PC-9 (cell line): ENCODE results near the gene RBM14. TPM values are rescaled to one million over a fixed set of nuclear protein-coding genes. Genes with fewer than 3 reads are reported as not detected.

Experiments used
- BruUV-seq: library from RNA; stranded (reverse); fragments of 400-500 nt; replicated peaks from 2 replicates; lab custom pipeline; 2021; lab: Mats Ljungman, UMichigan
- CTCF ChIA-PET: fragments of 300-600 bp; sonication (Branson Sonifier 250); formaldehyde crosslinking; loops from one replicate; lab custom pipeline; 2022; ENCODE audit warnings: antibody characterized with exemption; lab: Charles Lee
- POLR2A ChIA-PET: fragments of 300-600 bp; sonication (Branson Sonifier 250); formaldehyde crosslinking; loops from one replicate; lab custom pipeline; 2022; ENCODE audit warnings: antibody characterized with exemption; ENCODE audit not compliant: unreplicated experiment; lab: Charles Lee
- DNase-seq, 2 experiments: peaks; one replicate each; pipeline versions ENCODE4 v3.0.0 to v3.0.0-alpha.2; 2015 to 2022; ENCODE audit warnings: mixed read lengths in 1 of 2
- H2AFZ ChIP-seq: fragments of 200-600 bp; sonication (generic); 2 replicates; pipeline ENCODE4 v1.8.1; 2017; ENCODE audit warnings: antibody characterized with exemption
- H3F3A ChIP-seq: fragments of 200-600 bp; sonication (generic); 2 replicates; pipeline ENCODE4 v1.8.1; 2017; ENCODE audit warnings: antibody characterized with exemption, mild to moderate bottlenecking, low read depth; ENCODE audit not compliant: insufficient read depth
- H3K27ac ChIP-seq: fragments of 200-600 bp; sonication (generic); 2 replicates; pipeline ENCODE4 v1.6.1; 2016; ENCODE audit warnings: mixed run types
- H3K27me3 ChIP-seq: fragments of 200-600 bp; sonication (generic); 2 replicates; pipeline ENCODE4 v1.6.1; 2016; ENCODE audit warnings: low read depth, mixed run types; ENCODE audit not compliant: insufficient read depth
- H3K36me3 ChIP-seq: fragments of 200-600 bp; sonication (generic); 2 replicates; pipeline ENCODE4 v1.6.1; 2016; ENCODE audit warnings: low read depth, mixed run types
- H3K4me1 ChIP-seq: fragments of 200-600 bp; sonication (generic); replicated peaks from 2 replicates; pipeline ENCODE4 v1.6.1; 2016; ENCODE audit warnings: mixed run types; ENCODE audit not compliant: insufficient read depth
- H3K4me2 ChIP-seq: fragments of 200-600 bp; sonication (generic); 2 replicates; pipeline ENCODE4 v1.6.1; 2017; ENCODE audit warnings: mixed run types
- H3K4me3 ChIP-seq: fragments of 200-600 bp; sonication (generic); 2 replicates; pipeline ENCODE4 v1.6.1; 2016; ENCODE audit warnings: mixed run types
- H3K79me2 ChIP-seq: fragments of 200-600 bp; sonication (generic); 2 replicates; pipeline ENCODE4 v1.6.1; 2017; ENCODE audit warnings: low read depth, mixed run types
- H3K9me2 ChIP-seq: fragments of 200-600 bp; sonication (generic); 2 replicates; pipeline ENCODE4 v1.8.1; 2017; ENCODE audit warnings: mild to moderate bottlenecking; ENCODE audit not compliant: insufficient read depth
- H3K9me3 ChIP-seq: fragments of 200-600 bp; sonication (generic); 2 replicates; pipeline ENCODE4 v1.8.1; 2016; ENCODE audit warnings: low read depth; ENCODE audit not compliant: insufficient read depth
- H4K20me1 ChIP-seq: fragments of 200-600 bp; sonication (generic); 2 replicates; pipeline ENCODE4 v1.8.1; 2017; ENCODE audit not compliant: insufficient read depth
- CTCF ChIP-seq: fragments of 200-600 bp; sonication (generic); conservative IDR thresholded peaks from 2 replicates; pipeline ENCODE4 v1.6.1; 2017; ENCODE audit warnings: mixed run types, antibody characterized with exemption, mild to moderate bottlenecking, moderate library complexity
- EZH2 ChIP-seq: fragments of 200-600 bp; sonication (generic); IDR thresholded peaks from 2 replicates; pipeline ENCODE4 v1.8.0; 2017; ENCODE audit warnings: antibody characterized with exemption, low read depth
- intact Hi-C: fragments of 100-400 bp; cut with micrococcal nuclease; formaldehyde crosslinking; loops from one replicate; pipeline ENCODE4 v1.10.0; 2022; ENCODE audit not compliant: unreplicated experiment
- total RNA-seq: library from RNA; stranded (reverse); gene quantifications from 2 replicates; pipeline ENCODE4 v1.2.3, GENCODE V29; 2021

The RBM14 gene
- total RNA-seq, 1 experiment from 2014 or later = 108 TPM

GRCh38 chr11:66614073-66614472 is 2.4 kb upstream of the RBM14 start:
- DNase-seq = no peak
- intact Hi-C loops = no loop called here
- BruUV-seq = no TSS peak
- peaks cover 21% of the 10 kb centered on the region for H4K20me1 ChIP-seq
- H3K4me1 ChIP-seq = peaks cover 31% of the 10 kb centered on the region
- no peak overlapping the region for H2AFZ ChIP-seq
- H3K9me3 ChIP-seq = no peaks in the 10 kb centered on the region
- peaks cover 38% of the 10 kb centered on the region for H3K79me2 ChIP-seq
- ChIA-PET CTCF (no interaction called here), POLR2A (interaction anchor here (0.6 kb wide), 1 partner anchor 68 kb away, joined by 9 read pairs; the partner anchor contains the start of gene ZDHHC24)
- no peak overlapping the region for H3K4me2 ChIP-seq
- no peak overlapping the region for H3K4me3 ChIP-seq
- TF ChIP-seq EZH2 = no peak
- TF ChIP-seq CTCF = no peak
- peaks cover 20% of the 10 kb centered on the region; the same call in 1 of the 2 replicates for H3F3A ChIP-seq
- peaks cover 9% of the 10 kb centered on the region for H3K36me3 ChIP-seq
- no peaks in the 10 kb centered on the region for H3K27me3 ChIP-seq
- no peaks in the 10 kb centered on the region for H3K9me2 ChIP-seq
- H3K27ac ChIP-seq = no peak overlapping the region

GRCh38 chr11:66617155-66617834 is 865 bp downstream of the RBM14 start:
- Histone ChIP-seq H2AFZ (peak overlapping the region; percentile 69), H3F3A (peaks cover 25% of the 10 kb centered on the region; the same call in 1 of the 2 replicates), H3K4me3 (peak overlapping the region; percentile 73), H3K9me2 (no peaks in the 10 kb centered on the region), H3K9me3 (no peaks in the 10 kb centered on the region), H3K79me2 (peaks cover 70% of the 10 kb centered on the region), H3K27ac (peak overlapping the region; percentile 58), H3K27me3 (no peaks in the 10 kb centered on the region), H3K4me2 (peak overlapping the region; percentile 99), H3K36me3 (peaks cover 22% of the 10 kb centered on the region), H4K20me1 (peaks cover 53% of the 10 kb centered on the region), H3K4me1 (peaks cover 39% of the 10 kb centered on the region)
- ChIA-PET POLR2A (interaction anchor here (0.6 to 1.9 kb wide), 4 partner anchors 21 to 1019 kb away, joined by 4 to 18 read pairs (median 6); partner anchors contain the start of gene RBM4), CTCF (interaction anchor here (0.6 kb wide), 1 partner anchor 502 kb away, joined by 5 read pairs; the partner anchor contains the start of gene KDM2A)
- TF ChIP-seq EZH2 (no peak), CTCF (no peak)
- intact Hi-C loops = loop anchor here (2.0 kb wide), 1 partner anchor 24 kb away; the partner anchor contains the start of genes CCDC87 and CCS
- BruUV-seq = no TSS peak
- DNase-seq = no peak

- Histone ChIP-seq H2AFZ (no peak overlapping the region), H3K27ac (no peak overlapping the region), H3K27me3 (no peaks in the 10 kb centered on the region), H3K36me3 (peaks cover 39% of the 10 kb centered on the region), H3K79me2 (peaks cover 88% of the 10 kb centered on the region), H3K9me2 (no peaks in the 10 kb centered on the region), H3K4me3 (peak overlapping the region; percentile 73), H3F3A (peaks cover 19% of the 10 kb centered on the region; the same call in 1 of the 2 replicates), H4K20me1 (peaks cover 71% of the 10 kb centered on the region), H3K4me2 (peak overlapping the region; percentile 99), H3K4me1 (peaks cover 31% of the 10 kb centered on the region), H3K9me3 (no peaks in the 10 kb centered on the region)
- ChIA-PET CTCF (interaction anchor here (0.6 kb wide), 1 partner anchor 249 kb away, joined by 3 read pairs; no protein-coding TSS in a partner anchor), POLR2A (interaction anchor here (0.5 to 0.7 kb wide), 5 partner anchors 16 to 135 kb away, joined by 3 to 9 read pairs (median 5); no protein-coding TSS in a partner anchor)
- no peak for DNase-seq
- TF ChIP-seq CTCF (no peak), EZH2 (no peak)
- no TSS peak for BruUV-seq
- intact Hi-C loops = loop anchor here (2.0 kb wide), 1 partner anchor 72 kb away; the partner anchor contains the start of genes ACTN3 and ZDHHC24
Observed at GRCh38 chr11:66619080-66619554, 2.7 kb downstream of the RBM14 start.
